IPS DF 4.7 (cell line): ENCODE measurements around the gene MEF2B.
"Not testable (repeated sequence)": the region's sequence is repeated elsewhere in the genome, so short reads cannot be mapped to it uniquely, and the experiment has no call there.

Source experiments
- DNase-seq: peaks from one replicate; pipeline ENCODE4 v3.0.0-alpha.2; 2013; ENCODE audit warnings: low spot score; ENCODE audit errors: extremely low read depth

The MEF2B gene

DNA sequence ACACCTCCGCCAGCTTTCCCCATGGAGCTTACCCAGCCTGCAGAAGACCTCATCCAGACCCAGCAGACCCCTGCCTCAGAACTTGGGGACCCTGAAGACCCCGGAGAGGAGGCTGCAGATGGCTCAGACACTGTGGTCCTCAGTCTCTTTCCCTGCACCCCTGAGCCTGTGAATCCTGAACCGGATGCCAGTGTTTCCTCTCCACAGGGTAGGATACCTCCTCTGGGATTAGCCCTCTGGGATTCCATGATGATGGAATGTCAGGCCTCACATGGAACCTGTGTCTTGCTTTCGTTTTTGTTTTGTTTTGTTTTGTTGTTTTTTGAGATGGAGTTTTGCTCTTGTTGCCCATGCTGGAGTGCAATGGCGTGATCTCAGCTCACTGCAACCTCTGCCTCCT is 23.9 kb upstream of the MEF2B start:
- DNase-seq, result no peak

DNA sequence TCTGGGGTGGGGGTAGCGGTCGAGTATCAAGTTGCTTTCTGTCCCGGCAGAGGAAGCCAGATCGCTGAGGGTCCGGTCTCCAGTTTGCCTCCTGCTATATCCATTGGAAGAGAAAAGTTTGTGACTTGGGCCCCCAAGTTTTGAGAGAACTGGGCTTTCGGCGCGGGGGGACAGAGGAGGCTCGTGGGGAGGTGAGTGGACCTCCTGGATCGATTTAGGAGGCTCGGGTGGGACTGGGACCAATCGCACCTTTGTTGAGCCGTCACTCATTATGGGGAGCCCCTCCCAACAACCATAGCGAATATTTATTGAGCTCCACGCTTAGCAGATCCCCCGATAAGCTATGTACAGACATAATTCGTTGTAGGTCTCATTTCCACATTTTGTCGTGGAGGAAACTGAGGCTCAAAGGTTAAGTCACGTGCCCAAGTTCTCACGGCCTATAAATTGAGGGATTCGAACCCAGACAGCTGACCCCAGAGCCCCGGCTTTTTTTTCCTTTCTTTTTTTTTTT is 22.9 kb upstream of the MEF2B start:
- DNase-seq, result no peak

DNA sequence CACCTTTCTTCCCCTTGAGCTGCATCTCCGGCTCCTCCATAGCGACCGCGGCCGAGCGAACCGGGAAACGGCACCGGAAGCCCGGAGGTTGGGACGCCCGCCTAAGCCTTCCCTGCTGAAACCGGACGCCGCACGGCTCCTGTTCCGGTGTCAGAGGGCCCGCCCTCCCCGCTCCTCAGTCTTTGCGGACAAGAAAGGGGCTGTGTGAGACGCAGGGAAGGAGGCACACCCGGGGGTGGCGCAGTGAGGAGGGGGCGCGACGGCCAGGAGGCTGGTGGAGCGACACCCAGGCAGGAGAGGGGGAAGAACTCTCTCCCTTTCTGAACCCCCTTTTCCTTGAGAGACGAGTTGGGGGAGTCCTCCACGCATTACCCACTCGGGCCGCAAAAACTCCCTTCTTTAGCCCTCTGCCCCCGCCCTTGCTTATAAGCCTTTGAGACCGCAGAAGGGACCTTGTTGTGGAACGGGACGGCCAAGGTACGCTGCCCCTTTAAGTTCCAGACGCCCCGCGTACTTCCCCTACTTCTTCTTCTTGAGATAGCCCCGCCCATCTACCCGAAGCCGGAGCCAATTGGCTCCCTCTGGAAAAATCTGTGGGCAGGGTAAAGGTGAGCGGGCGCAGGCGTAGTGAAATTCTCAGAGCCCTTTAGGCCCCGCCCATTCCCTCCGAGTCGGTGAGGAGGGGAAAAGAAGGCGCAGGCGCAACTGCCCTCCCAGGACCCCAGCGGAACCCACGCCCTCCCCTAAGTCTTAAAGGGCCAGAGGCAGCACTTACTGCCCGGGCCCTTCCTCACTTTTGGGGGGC is 22.2 kb upstream of the MEF2B start, which contains the start of the genes BORCS8 and RFXANK:
Gene BORCS8, minus strand, starts transcription at position 75 of the 805 bp plus-strand sequence. Its CDS starts 35 bp downstream, at position 40.
Gene RFXANK, plus strand, starts transcription at position 181 of the 805 bp plus-strand sequence. CDS start 1,689 bp downstream, outside the sequence.
- DNase-seq, result peak; percentile 93

DNA sequence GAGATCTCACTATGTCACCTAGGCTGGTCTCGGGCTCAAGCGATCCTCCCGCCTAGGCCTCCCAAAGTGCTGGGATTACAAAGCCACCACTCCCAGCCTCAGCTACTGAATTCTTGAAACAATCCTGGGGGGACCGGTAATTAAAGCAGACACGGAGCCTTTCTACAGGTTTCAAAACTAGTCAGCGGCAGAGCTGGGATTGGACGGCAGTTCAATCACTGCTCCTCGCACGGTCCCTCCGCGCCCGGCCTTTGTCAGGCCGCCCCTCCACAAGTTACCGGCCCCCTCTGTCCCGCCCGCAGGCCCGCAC is 21.7 kb upstream of the MEF2B start:
- no peak for DNase-seq

DNA sequence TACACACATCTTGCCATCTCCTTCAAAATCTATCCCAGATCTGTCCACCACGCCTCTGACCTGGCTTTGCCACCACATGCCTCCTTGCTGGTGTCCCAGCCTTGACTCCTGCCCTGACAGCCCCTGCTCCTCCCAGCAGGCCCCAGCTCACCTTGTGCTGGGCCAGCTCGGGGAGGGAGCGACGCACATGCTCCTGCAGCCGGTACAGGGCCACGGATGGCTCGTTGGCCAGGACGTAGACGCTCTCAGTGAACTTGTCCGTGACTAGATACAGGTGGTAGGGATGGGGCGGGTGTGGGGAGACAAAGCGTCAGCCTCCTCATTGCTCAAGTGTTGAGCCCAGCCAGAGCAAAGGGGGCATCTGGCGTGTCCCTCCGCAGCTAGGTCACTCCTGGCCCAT is 16.7 kb upstream of the MEF2B start:
- DNase-seq, result no peak

DNA sequence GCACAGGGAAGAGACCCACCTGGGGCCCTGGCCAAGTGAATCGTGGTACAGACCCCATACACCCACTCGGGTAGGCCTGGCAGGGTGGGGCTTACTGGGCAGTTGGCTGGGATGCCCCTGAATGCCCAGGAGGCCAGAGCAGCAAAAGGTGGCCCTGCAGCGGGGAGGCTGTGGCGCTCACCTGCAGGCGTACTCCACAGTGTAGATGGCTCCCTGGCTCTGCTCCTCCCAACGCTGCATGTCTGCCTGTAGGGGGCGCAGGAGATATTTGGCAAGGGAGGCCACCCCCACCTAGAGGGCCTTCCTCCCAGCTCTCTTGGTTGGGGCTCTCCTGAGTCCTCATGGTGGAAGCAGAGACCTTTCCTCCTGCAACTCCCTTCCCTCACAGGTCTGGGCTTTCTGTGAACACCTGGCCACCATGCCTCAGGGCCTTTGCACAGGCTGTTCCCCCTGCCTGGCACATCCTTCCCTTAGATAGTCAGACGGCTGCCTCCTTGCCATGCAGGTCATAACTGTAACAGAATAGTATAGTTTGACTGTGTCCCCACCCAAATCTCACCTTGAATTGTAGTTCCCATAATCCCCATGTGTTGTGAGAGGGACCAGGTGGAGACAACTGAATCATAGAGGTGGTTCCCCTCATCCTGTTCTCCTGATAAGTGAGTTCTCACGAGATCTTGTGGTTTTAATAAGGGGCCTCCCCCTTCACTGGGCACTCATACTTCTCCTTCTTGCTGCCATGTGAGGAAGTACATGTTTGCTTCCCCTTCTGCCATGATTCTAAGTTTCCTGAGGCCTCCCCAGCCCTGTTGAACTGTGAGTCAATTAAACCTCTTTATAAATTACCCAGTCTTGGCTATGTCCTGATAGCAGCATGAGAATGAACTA is 16.0 kb upstream of the MEF2B start:
- DNase-seq, result no peak

DNA sequence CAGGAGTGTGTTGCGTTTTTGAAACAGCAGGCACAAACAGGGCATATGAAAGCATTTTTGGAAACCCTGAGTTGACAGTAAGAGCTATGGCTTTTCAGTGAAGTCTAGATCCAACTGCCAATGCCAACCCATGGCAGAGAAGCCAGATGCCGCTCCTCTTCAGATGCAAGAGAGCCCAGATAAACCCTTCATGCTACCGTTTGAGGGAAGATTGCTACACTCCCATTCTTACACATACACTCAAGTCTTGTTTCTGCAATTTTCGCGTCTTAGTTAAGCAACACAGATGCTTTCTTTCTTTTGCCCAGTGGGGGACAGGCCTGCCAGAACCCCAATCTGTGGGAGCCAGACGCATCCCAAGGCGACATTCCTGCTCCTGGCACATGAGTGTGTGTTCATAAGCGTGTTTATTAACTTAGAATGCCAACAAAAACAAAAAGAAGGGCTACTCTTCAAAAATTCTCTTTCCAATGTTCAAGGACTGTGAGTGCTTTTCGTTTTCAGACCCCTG is 11.5 kb upstream of the MEF2B start:
- DNase-seq, result no peak

DNA sequence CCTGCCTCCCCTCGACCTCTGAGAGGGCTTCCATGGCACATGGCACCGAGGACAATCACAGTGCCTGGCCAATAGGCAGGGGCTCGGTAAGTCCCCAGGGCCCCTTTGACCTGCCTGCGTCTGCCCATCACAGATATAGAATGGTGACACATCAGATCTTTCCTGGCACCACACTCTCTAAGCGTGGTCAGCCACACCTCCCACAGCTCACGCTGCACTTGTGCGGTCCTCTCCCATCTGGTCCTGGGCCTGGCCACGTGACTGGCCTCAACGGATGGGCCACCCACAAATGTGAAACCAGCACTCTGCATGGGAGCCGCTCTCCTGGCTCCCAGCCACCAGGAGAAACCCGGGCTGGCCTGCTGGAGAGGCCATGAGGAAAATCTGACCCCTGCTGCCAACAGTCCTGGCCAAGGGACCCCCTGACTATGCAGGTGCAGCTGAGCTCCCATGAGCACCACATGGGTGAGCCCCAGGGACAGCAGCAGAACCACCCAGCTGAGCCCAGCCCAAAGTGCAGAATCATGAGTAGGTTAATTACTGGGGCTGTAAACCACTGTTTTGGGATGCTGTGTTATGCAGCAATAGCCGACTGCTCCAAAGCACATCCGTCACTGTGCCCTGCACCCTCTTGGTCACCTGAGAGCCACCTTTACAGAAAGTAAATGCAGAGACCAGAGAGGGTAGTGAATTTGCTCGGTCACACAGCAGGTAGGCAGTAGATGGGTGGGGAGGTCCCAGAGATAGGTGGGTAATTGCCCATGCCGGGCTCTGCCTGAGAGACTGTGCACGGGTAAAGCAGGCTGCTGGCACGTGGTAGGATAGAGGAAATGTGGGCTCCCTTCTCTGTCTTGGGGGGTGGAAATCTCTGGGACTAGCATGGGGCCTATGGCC is 9.7 kb upstream of the MEF2B start:
- DNase-seq, result no peak

DNA sequence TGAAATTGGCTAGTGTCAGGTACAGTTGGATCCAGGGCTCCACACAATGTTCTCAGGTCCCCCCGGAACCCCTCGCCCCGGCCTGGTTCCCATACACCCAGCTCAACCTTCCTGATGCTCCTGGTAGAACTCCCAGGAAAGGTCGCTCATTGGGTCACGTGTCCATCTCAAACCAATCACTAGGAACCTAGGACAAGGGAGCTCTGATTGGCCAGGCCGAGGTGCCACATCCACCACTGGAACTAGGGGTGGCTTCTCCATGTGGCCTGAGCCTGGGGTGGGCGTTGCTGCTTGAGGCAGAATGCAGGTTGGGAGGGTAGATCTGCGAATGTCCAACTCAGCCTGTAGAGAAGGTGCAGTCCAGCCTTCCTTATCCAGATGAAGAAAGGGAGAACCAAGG is 6.9 kb upstream of the MEF2B start:
- DNase-seq, result no peak

DNA sequence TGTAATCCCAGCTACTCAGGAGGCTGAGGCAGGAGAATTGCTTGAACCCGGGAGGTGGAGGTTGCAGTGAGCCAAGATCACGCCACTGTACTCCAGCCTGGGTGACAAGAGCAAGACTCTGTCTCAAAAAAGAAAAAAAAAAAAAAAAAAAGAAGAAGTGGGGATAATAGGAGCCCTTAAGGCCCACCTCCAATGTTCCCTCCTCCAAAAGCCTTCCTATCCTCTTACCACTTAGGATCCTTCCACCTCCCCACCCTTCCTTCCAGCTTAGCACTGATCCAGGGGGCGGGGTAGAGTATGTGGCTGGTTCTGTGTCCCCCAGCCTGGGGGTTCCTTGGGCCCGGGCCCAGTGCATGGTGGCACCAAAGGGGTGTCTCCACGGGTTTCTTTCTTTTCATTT is 3.2 kb upstream of the MEF2B start:
- DNase-seq, result not testable (repeated sequence)

DNA sequence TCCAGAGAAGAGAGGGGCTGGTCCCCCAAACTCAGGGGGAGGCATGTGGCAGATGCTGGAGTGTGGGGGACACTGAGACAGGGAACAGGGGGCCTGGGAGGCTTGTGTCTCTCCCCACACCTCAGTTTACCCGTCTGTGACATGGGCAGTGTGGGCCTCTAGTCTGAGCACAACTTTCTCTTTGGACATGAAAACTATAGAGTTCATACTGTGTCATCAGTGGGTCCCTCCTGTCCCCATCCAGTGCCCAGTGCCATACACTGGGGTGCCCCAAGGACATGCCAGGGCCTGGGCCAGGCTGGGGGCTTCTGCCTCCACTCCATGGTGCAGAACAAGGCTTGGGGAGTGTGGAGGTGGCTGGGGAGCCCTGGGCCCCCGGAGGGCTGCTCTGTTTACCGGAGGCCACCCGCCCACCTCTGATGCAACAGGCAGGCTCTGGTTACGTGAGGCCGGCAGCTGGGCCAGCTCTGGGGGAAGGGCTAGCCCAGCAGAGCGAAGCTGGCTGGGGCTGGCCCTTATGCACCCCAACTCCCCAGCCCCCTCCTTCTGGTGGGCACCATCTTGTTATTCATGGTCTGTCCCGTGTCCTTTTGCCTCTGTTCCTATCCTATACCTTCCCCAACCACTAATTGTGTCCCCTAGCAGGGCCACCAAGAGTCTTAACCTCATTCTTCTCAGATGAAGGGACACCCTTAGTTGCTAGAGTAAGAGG is 1.9 kb upstream of the MEF2B start:
- DNase-seq, result no peak

DNA sequence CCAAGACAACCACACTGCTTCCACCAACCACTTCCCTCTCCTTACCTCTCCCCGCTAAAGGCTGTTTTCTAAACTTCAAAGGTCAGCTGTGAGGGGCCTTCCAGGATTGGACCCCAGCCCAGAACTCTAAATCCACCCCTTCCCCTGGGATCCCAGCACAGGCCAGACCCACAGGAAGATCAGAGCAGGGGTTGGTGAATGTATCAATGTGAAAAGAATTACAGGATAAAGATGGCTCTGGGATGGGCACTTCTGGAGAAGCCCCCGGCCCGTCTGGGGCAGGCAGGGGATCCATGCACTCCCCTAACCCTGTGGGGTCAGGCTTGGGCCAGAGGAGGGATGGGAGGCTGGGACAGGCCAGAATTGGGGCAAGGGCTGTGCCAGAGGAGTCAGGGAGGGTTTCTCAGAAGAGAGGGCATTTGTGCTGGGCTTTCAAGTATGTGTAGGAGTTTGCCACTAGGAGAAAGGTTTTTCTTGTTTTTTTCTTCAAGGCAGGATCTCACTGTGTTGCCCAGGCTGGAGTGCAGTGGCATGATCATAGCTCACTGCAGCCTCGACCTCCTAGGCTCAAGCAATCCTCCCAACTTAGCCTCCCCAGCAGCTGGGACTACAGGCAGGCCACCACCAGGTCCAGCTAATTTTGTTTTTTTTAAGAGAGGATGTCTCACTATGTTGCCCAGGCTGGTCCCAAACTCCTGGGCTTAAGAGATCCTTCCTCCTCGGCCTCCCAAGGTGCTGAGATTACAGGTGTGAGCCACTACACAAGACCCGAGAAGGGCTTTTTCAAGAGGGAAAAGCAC is 1.0 kb upstream of the MEF2B start:
- no peak for DNase-seq

DNA sequence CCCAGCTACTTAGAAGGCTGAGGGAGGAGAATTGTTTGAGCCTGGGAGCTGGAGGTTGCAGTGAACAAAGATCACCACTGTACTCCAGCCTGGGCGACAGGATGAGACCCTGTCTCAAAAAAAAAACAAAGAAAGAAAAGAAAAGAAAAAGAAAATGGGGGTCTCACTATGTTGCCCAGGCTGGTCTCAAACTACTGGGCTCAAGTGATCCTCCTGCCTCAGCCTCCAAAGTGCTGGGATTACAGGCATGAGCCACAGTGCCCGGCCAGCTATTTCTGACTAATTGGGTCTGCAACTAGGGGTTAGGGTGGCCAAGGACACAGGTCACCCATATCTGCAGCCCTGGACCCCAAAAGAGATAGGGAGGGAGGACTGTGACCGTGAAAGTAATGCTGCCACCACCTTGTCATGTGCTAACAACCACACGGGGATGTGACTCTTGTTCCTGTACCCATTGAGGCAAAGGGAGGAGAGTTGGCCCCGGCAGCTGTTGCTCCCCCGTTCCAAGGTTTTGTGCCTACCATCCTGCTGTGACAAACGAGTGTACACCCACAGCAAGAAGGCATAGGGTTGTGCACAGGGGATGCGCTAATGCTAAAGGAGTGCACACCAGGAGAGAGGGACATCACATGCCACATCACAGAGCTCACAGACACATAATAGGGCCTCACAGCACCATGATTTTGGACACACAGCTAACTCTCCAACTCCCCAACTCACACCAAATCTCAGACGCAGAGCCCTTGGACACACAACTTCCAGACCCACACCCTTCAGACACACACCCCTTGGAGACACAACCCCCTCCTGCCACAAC is 619 bp downstream of the MEF2B start:
- no peak for DNase-seq

DNA sequence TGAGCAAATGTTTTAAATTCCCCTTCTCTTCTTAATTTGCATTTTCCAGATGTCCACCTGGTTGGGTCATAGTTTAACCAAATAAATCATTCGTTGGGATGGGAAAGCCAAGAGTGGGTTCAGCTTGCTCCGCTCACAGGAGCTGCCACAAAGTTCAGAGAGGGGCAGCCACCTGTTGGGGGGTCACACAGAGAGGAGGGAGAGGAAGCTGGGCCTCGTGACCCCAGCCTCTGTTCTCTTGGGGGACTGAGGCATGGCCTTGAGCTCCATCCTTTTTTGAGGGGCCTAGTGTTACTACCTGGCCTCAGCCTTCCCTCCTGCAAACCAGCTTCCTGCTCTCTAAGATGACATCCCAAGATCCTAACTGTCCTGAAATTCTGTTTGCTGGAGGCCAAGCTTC is 2.5 kb downstream of the MEF2B start:
- DNase-seq, result no peak

DNA sequence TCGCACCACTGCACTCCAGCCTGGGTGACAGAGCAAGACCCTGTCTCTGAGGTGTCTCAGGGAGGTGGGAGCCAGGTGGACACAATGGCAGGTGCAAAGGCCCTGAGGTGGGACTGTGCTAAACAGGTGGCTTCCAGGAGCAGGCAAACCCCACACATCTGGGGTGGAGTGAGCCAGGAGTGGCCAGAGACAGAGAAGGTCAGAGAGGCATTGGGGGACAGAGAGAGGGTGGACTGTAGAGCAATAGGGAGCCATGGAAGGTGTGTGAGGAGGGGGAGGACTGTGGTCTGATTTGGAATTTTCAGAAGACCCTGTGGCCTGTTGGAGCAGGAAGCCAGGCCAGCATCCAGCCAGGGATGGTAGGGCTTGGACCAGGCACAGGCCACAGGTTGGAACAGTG is 4.7 kb downstream of the MEF2B start:
- no peak for DNase-seq

DNA sequence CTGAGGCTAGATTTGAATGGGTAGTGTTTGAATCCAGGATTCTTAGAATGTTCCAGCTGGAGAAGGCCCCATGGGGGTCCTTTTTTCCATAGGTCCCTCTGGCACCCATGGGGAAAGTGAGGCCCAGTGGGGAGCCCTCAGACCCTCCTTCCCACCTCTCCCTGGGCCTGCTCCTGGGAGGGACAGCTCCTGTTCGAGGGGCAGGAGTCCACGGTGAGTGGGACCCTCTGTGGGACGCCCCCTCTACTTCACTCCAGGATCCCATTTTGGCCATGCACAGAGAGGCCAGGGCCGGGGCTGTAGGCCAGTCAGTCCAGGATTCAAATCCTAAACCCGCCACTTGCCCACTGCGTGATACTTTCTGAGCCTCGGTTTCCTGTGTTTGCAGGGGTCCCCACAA is 7.6 kb downstream of the MEF2B start:
- no peak for DNase-seq

DNA sequence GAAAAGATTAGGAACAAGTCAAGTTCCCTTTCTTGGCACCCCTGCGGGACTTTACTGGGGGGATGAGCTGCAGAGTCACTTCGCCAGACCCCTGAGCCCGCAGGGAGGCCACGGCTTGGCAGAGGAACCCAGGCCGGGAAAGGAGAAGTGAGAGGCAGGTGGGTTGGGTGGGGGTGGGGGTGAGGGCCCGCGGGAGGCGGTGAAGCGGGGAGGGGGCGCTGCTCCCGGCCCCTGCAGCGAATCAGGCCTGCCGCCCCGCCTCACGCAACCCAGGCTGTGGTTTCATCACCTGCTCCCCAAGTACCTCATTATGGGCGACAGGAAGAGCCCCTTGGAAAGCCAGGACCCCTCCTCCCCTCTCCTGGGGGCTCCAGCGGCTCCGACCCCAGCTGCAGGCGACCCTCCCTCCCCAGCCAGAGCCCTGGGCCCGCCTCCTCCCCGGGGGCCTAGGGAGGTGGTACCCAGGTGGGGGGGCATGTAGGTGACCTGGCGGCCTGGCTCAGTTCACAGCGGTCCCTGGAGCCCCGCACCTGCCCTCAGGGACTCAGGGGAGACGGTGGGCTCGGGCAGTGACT is 9.5 kb downstream of the MEF2B start:
- DNase-seq, result no peak

DNA sequence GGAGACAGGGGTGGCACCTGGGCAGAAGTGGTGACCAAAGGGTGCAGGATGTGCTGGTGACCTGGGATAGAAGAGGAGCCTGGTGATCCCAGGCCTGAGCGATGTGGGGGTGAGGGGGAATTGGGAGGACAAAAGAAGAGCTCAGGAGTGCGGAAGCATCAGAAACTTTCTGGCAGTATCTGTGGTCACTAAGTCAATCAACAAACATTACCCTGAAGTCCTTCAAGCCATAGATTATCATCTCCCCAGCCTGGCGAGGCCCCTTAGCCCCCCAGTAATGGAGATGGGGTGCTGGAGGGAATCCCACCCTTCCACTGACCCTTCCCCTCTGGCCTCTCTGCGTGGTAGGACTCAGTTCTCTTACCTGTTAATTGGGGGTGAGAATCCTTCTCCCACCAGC is 10.5 kb downstream of the MEF2B start:
- DNase-seq, result no peak
